HG03354 (cell line): ENCODE data around the gene IZUMO1.
A peak's percentile ranks its signal among the peaks of the same experiment; 100 is the strongest.
"Not testable (repeated sequence)": the region's sequence is repeated elsewhere in the genome, so short reads cannot be mapped to it uniquely, and the experiment has no call there.

ENCODE experiments used
- ATAC-seq: cut with Tn5 transposase; IDR thresholded peaks from one replicate; pipeline ENCODE4 v1.9.1; 2021; ENCODE audit warnings: mild to moderate bottlenecking; ENCODE audit not compliant: unreplicated experiment, poor library complexity, severe bottlenecking

IZUMO1 gene

DNA sequence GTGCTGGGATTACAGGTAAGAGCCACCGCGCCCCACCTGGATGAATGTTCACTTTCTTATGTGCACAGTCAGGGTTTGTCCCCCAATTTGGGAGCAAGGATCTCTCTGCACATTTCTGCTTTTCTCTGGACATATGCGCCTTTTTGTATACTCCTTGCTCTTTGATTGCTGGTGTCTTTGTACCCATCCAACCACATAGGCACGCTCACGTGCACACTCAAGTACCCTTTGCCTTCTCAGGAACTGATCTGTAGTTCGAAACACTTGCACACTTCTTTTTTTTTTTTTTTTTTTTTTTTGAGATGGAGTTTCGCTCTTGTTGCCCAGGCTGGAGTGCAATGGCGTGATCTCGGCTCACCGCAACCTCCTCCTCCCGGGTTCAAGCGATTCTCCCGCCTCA is 28.6 kb downstream of the IZUMO1 start:
- ATAC-seq: not testable (repeated sequence)

DNA sequence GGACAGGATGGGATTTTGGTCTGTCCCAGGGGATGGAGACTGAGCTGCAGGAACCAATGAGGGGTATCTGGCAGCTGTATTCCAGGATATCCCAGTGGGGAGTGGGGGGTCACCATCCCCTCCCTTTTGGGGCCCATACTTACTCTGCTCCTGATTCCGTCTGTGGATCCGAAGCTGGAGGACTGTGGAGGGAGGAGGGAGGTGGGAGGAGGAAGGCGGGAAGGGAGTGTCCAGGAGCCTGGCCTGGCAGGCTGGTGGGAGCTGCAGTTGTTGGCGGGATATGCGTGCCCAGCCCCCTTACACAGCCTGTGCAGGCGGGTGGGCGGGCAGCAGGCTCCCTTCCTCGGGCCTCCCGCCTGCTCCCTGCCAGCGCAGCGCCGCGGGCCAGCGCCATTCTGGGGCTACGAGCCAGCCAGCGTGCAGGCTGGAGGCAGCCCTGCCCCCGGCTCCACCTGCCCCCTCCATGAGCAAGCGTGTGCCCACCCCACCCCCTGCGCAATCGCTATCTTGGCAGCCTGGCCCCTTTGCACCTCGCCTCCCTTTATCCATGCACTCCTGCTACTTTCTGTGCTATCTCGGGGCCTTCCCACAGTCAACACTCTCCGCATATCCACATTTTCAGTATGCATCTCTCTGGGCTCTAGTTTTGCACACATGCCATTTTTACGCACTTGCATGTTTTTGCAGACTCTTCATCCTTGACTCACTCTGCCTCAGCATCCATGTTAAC is 30.0 kb downstream of the IZUMO1 start:
- no peak for ATAC-seq

DNA sequence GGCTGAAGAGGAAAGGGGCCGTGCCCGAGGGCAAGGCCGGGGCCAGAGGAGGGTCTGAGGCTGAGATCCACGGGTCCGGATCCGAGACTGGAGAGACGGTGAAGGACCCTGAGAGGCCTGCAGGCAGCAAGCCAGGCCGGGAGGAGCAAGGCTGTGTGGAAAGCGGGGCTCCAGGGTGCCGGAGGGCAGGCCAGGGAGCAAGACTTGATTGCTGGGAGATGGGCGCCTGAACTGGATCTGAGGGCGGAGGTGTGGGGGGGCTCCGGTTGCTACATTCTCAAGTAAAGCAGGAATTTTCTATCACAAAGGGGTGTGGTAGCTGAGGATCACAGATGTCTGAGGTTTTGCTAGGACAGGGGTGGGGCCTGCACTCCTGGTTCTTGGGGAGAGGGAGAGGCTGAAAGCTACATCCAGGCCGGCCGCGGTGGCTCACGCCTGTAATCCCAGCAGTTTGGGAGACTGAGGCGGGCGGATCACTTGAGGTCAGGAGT is 31.0 kb downstream of the IZUMO1 start:
- no peak for ATAC-seq

DNA sequence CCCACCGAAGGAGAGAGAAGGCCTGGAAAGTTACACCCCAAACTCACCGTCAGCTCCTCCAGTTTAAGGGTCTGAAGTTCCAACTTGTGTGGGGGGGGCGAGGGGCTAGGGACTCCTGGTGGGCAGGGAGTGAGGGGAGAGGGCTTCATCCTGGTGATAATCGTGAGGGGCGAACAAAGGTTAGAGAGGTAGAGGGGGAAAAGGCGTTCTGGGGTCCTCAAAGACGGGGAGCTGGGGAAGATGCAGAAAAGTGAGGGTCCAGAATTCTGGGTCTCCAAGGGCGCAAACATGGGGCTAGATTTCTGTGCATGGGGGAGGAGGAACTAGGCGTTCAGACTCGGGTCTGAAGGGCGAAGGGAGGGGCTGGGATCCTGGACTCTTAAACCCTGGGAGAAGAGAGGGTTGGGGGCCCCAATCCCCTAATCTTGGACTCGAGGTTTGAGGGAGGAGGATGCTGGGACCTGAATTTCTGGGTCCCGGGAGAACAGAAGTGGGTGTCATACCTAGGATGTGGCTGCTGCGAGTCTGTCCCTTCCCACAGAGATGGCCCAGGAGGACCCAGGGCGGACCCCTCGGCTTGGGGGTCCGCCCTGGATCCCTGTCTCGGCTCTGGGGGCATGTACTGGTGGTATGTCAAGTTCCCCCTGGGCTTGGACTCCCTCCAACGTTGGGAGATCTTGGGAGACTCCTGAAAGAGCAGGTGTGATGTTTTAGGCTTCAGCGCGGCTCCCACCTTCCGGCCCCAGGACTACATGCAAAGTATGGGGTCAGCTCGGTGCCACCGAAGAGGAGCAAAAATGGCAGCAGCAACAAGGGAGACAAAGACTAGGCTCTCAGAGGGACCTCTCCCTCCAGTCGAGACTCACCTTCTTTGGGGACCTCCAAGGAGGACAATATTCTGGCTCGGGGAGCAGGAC is 31.7 kb downstream of the IZUMO1 start:
- ATAC-seq: no peak

DNA sequence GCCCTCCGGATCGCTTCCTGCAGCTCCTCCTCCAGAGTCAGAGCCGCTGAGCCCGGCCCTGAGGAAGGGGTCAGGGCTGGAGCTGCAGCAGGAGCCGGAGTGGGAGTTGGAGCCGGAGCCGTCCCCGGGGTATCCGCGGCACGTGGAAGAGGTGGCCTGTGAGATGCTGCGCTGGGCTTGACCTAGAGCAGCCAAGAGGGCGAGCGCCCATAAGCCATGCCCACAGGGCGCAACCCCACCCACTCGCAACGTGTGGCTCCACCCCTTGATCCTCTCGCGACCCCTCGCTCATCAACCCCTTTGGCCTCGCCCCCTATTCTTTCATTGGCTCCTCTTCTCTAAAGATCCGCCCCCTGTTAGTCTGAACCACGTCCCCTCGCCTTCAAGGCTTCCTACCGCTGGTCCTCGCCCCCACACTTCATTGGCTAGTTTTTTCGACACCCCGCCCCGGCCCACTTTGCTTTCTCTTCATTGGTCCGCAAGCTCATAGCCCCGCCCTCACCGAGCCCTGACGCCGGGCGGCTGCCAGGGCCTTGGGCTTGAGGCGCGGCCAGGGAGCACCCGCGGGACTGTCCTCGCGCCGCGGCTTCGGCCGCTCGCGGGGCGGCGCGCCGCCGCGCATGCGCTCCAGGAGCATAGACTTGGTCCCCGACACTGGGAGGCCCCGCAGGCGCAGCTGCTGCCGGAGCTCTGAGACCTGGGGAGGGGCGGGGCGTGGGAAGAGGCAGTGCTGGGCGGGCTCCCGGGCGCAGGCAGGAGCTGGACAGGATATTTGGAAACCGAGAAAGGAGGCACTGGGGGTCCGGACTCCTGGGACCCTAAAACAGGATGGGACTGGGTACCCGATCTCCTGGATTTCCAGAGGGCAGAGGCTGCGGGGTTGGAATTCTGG is 32.6 kb downstream of the IZUMO1 start:
- peak; percentile 89 for ATAC-seq

DNA sequence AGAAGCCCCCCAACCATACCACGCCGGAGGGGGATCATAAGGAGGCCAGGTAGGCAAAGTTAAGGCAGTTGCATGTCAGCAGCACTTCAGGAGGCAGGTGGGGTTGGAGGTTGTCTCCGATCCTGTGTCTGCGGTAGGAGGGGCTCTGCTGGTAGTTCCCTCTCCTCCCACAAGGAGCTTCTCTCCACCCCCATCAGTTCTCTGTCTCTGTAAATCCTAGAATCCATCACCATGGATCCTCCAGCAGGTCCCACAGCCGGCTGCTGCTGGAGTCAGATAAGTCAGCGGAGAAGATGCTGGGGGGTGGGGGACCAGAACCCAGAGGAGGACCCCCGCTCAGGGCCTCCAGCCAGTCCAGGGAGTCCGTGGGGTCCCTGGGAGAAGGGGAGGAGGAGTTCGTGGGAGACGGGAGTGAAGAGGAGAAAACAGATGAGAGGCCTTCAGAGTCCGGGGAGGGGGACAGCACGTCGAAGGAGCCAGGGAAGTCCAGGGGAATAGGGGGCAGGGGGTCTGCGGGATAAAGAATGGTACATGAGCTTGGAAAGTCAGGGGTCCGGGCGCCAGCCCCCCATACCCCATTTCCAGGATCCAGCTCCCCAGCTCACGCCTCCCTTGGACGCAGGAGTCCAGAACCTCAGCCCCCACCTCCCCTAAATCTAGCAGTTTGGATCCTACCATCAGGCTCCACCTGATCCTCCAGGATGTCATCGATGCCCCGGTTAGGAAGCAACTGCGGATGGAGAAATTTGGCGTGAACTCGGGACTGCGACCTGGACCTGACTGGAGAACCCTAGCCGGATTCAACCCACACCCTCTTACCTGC is 33.5 kb downstream of the IZUMO1 start:
- no peak for ATAC-seq

DNA sequence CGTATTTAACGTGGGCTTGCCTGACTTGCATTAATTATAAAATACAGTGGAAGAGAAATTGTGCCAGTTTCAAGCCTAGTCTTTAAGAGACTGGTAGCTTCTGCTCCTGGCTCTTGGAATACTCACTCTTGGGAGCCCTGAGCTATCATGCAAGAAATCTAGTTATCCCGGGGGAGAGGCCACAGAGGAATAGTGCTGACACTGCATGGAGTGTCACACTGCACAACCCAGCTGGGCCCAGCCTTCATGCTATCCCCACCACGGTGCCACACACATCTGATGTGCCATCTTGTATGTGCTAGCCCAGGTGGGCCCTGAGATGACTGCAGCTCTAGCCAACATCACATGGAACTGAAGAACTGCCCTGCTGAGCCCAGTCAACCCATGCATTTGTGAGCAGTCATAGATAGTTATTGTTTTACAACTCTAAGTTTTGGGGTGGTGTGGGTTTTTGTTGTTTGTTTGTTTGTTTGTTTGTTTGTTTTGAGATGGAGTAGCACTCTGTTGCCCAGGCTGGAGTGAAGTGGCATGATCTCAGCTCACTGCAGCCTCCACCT is 35.5 kb downstream of the IZUMO1 start:
- ATAC-seq: no peak

DNA sequence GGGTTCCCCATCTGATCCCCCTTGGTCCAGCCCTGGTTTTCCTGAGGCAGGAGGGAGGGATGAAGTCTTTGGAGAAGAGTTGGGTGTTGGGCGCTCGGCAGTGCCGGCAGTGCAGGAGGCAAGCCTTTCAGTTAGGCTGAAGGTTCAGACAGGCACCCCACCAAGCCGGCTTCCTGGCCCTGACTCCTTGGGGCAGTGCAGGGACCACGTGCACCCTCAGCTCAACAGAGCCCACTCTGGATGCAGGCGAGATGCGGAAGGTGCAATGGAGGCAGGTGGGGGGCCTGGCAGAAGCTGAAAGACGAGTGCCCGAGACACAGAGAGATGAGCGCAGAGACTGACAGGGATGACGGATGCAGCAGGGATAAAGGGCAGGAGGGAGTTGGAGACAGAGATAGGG is 38.2 kb downstream of the IZUMO1 start:
- no peak for ATAC-seq

DNA sequence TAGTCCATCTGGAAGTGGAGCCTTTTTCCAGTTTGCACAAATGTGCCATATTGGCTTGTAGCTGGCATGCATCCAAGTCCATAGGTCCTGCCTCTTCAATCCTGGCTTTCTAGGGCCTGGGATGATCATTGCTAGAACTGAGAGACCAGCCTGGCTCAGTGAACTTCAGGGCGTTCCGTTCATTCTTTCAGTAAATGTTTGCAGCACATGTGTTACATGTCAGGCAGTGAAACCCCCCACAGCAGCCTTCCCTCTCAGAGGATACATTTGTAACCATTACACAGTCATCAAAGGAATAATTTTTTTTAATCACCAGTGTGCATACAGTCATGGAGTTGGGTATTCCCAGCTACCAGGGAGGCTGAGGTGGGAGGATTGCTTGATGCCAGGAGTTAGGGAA is 41.3 kb downstream of the IZUMO1 start:
- ATAC-seq: no peak

DNA sequence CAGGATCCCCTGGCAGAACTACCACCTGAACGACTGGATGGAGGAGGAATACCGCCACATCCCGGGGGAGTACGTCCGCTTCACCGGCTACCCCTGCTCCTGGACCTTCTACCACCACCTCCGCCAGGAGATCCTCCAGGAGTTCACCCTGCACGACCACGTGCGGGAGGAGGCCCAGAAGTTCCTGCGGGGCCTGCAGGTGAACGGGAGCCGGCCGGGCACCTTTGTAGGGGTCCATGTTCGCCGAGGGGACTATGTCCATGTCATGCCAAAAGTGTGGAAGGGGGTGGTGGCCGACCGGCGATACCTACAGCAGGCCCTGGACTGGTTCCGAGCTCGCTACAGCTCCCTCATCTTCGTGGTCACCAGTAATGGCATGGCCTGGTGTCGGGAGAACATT is 43.4 kb downstream of the IZUMO1 start:
- ATAC-seq: no peak

DNA sequence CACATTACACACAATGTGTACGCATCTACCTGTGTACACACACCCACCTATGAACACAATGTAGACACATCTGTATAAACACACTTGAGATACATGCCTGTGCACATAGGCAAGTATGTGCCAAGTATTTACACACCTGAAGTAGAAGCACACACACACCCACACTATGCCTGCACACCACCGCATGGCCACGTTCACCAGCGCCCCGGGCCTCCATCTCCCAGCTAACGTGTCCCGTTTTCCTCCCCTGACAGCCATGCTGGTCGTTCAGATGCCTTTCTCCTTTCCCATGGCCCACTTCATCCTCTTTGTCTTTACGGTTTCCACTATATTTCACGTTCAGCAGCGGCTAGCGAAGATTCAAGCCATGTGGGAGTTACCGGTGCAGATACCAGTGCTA is 44.0 kb downstream of the IZUMO1 start:
- ATAC-seq: no peak

DNA sequence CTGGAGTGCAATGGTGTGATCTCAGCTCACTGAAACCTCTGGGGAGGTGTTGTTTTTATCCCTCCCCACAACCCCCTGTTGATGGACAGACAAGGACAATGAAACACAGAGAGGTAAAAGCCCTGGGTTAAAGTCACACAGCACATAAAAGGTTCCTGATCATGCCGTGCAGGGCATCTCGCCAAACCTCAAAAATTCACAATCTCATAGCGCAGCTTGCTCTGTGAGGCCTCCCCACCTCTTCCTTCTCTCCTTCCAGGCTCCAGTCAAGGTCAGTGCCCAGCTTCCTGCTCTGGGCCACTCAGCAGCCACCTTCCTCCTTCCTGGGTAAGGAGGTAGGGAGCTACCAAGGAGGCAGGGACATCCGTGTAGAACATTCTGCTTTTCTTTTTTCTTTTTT is 48.7 kb downstream of the IZUMO1 start:
- ATAC-seq: no peak

DNA sequence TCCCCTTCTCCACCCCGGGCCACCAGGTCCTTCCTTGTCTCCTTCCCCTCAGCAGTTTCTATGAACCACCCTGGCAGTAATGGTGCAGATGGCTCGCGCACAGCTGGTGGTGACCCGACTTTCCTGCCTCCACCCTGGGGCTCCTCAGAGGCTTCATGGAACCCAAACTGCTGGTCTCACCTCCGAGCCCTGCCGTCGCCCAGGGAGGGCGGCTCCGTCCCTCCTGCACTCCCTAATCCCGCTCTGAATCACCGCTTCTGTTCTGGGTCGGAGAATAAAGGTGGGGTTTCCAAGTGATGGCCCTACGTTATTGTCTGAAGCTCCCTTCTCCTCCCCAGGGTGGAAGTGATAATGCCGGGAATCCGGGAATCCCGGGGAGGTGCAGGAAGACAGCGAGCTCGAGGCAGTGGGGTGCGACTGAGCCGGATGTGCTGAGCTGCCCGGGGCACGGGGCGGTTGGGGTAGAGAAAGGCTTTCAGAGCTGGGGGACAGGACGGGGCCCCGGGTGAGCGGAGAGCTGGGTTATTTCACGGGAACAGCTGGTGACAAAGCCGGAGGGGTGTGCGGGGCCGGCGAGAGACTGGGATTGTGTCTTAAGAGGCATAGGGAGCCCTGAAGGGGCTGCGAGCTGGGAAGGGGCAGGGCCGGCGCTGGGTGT is 50.2 kb downstream of the IZUMO1 start:
- ATAC-seq: no peak

DNA sequence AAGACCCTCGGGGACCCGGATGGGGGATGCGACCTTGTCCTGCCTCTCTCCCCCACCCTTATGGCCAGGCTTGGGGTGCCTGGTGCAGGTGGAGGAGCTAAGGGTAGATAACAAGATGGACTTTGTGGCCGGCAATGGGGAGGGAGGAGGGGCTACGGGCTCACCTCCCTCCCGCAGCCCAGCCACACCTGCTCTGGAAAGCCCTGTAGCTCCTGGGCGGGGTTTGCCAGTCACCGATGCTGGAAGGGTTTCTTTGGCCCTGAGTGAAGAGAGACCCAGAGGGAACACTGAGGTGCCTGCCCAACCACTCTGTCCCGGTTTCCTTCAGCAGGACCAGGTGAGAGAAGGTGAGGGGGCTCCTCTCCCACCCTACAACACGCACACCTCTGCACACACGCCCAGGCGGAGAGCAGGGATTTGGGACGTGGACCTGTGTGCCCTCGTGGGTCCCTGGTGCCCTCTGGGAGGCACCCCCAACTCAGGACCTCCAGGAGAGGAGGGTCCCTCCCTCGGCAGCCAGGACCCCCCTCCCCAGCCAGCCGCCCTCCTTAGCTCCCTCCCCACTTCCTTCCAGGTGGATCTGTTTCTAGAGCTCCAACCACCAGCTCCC is 50.9 kb downstream of the IZUMO1 start, which contains the start of gene FUT2:
FUT2 (plus strand) TSS at position 229 of the 610 bp plus-strand sequence. CDS start 6,986 bp downstream, outside the sequence.
- ATAC-seq: no peak

DNA sequence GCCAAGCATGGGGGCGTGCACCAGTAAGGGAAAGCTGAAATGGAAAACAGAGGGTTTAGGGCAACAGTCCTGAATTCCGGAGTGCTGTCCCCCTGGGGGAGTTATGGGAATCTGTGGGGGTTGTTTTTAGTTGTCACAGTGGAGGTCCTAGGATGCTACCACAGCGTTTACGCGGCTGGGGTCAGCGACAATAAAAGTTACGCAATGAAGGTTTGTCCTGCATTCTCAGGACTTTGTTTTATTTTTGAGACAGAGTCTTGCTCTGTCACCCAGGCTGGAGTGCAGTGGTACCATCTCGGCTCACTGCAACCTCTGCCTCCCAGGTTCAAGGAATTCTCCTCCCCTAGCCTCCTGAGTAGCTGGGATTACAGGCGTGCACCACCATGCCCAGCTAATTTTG is 53.1 kb downstream of the IZUMO1 start:
- not testable (repeated sequence) for ATAC-seq
